GM13977 (cell line): ENCODE measurements around the gene SYTL1.
"Not testable (repeated sequence)": the region's sequence is repeated elsewhere in the genome, so short reads cannot be mapped to it uniquely, and the experiment has no call there.

Experiments
- DNase-seq: peaks from one replicate; pipeline ENCODE4 v3.0.0; 2012; ENCODE audit warnings: low spot score
- CTCF ChIP-seq: IDR thresholded peaks from 2 replicates; pipeline ENCODE4 v1.5.1; 2012; ENCODE audit warnings: mild to moderate bottlenecking, control low read depth; ENCODE audit not compliant: insufficient read depth; ENCODE audit errors: extremely low read depth, missing control alignments
- in situ Hi-C: fragments of 300-500 bp; cut with MboI; formaldehyde crosslinking; loops from one replicate; pipeline ENCODE4 v1.12.0; 2022; ENCODE audit warnings: low sequenced_read_pairs, low pct_unique_long_range_greater_than_20kb, mixed read lengths, inconsistent platforms; ENCODE audit not compliant: unreplicated experiment

Gene SYTL1

GRCh38 chr1:27381969-27382762, 40.3 kb downstream of the SYTL1 start:
- in situ Hi-C loops = no loop called here
- no peak for DNase-seq
- no peak for TF ChIP-seq CTCF

GRCh38 chr1:27383039-27383605, 41.3 kb downstream of the SYTL1 start, which contains the start of gene CD164L2:
CD164L2 (minus strand) TSS chr1:27383333; CDS start chr1:27383239, 94 bp downstream.
- DNase-seq = no peak
- no peak for TF ChIP-seq CTCF
- in situ Hi-C loops = no loop called here

GRCh38 chr1:27383661-27384060, 41.8 kb downstream of the SYTL1 start:
- TF ChIP-seq CTCF = no peak

GRCh38 chr1:27384797-27385196, 43.0 kb downstream of the SYTL1 start:
- DNase-seq, in situ Hi-C loops: not testable (repeated sequence)

More at GRCh38 chr1:27383661-27384060, 41.8 kb downstream of the SYTL1 start:
- no peak for DNase-seq
- in situ Hi-C loops = no loop called here

GRCh38 chr1:27388337-27389005, 46.6 kb downstream of the SYTL1 start:
- peak; percentile 81 for DNase-seq
- in situ Hi-C loops = no loop called here
- peak; percentile 90 for TF ChIP-seq CTCF

GRCh38 chr1:27391511-27392095, 49.8 kb downstream of the SYTL1 start:
- TF ChIP-seq CTCF = no peak
- DNase-seq = no peak
- in situ Hi-C loops = loop anchor here (5.0 kb wide), 2 partner anchors 89 to 216 kb away; no protein-coding TSS in a partner anchor
